GM12878 (cell line): Measurements from ENCODE around the gene IL4. TPM values are rescaled to one million over a fixed set of nuclear protein-coding genes. Genes with fewer than 3 reads are reported as not detected.

Experiments
- ATAC-seq: fragments of 200-7000 bp; cut with Tn5 transposase; 3 replicates; pipeline ENCODE4 v1.9.1; 2020; ENCODE audit warnings: mild to moderate bottlenecking, moderate library complexity
- BruUV-seq: library from RNA; stranded (reverse); fragments of 400-500 nt; replicated peaks from 2 replicates; lab custom pipeline; 2021; lab: Mats Ljungman, UMichigan
- CTCF ChIA-PET: fragments of 300-600 bp; sonication (Branson Sonifier 250); formaldehyde crosslinking; extraction: SDS; loops from one replicate; lab custom pipeline; 2021; ENCODE audit warnings: inconsistent platforms; lab: Yijun Ruan, JAX
- POLR2A ChIA-PET: fragments of 350-600 bp; formaldehyde crosslinking; extraction: SDS; loops from one replicate; lab custom pipeline; 2021; ENCODE audit warnings: inconsistent platforms; lab: Charles Lee
- RAD21 ChIA-PET: fragments of 300-600 bp; sonication (Branson Sonifier 250); formaldehyde crosslinking; loops from one replicate; lab custom pipeline; 2023; ENCODE audit warnings: antibody characterized with exemption; ENCODE audit not compliant: unreplicated experiment; lab: Charles Lee
- SMC1A ChIA-PET: fragments of 300-600 bp; sonication (Branson Sonifier 250); formaldehyde crosslinking; loops from one replicate; lab custom pipeline; 2023; ENCODE audit not compliant: unreplicated experiment, uncharacterized antibody; lab: Charles Lee
- DNase-seq: peaks from one replicate; pipeline ENCODE4 v3.0.0-alpha.2; 2011; ENCODE audit warnings: low read depth, low spot score
- FAIRE-seq: peaks from 3 replicates; lab custom pipeline; 2011; peaks lifted over from hg19 to GRCh38; lab: Jason Lieb, UNC
- H2AFZ ChIP-seq: 2 replicates; pipeline ENCODE4 v1.6.0; 2011; ENCODE audit warnings: low read depth, low read length, control low read depth; ENCODE audit not compliant: control insufficient read depth
- H3K27ac ChIP-seq: 2 replicates; pipeline ENCODE4 v1.5.1; 2011; ENCODE audit warnings: control low read depth; ENCODE audit not compliant: control insufficient read depth, insufficient read depth
- H3K27me3 ChIP-seq, 2 experiments: replicated peaks in 1 of 2; 2 replicates each; pipeline versions ENCODE4 v1.6.0 to v1.6.1; 2011; ENCODE audit warnings: low read length in 1 of 2; ENCODE audit not compliant: control insufficient read depth in 2 of 2, insufficient read depth in 2 of 2
- H3K36me3 ChIP-seq, 2 experiments: 2 replicates each; pipeline ENCODE4 v1.5.1; 2011; ENCODE audit warnings: low read length in 1 of 2; ENCODE audit not compliant: control insufficient read depth in 2 of 2, insufficient read depth in 2 of 2
- H3K4me1 ChIP-seq: 2 replicates; pipeline ENCODE4 v1.6.1; 2011; ENCODE audit warnings: mild to moderate bottlenecking, low read length, moderate library complexity, mixed read lengths; ENCODE audit not compliant: control insufficient read depth, insufficient read depth
- H3K4me2 ChIP-seq: 2 replicates; pipeline ENCODE4 v1.6.0; 2011; ENCODE audit warnings: control low read depth; ENCODE audit not compliant: control insufficient read depth, insufficient read depth
- H3K4me3 ChIP-seq: fragments of 200-600 bp; sonication (generic); 2 replicates; pipeline ENCODE4 v1.5.1; 2016
- H3K79me2 ChIP-seq: 2 replicates; pipeline ENCODE4 v1.6.0; 2011; ENCODE audit warnings: low read length; ENCODE audit not compliant: control insufficient read depth, insufficient read depth
- H3K9ac ChIP-seq: 2 replicates; pipeline ENCODE4 v1.8.0; 2011; ENCODE audit warnings: low read length, control low read depth, mixed read lengths; ENCODE audit not compliant: control insufficient read depth, insufficient read depth
- H3K9me3 ChIP-seq: replicated peaks from 3 replicates; pipeline ENCODE4 v1.5.1; 2011; ENCODE audit warnings: mild to moderate bottlenecking, low read length; ENCODE audit not compliant: control insufficient read depth, insufficient read depth
- H4K20me1 ChIP-seq: 2 replicates; pipeline ENCODE4 v1.6.0; 2011; ENCODE audit not compliant: control insufficient read depth, insufficient read depth
- ATF2 ChIP-seq: IDR thresholded peaks from 2 replicates; pipeline ENCODE4 v1.6.1; 2012; ENCODE audit warnings: low read length, inconsistent platforms
- CBX5 ChIP-seq: sonication (generic); IDR thresholded peaks from 2 replicates; pipeline ENCODE4 v1.6.1; 2016; ENCODE audit warnings: low read depth, moderate library complexity, mild to moderate bottlenecking, inconsistent platforms
- FOS ChIP-seq: IDR thresholded peaks from 3 replicates; pipeline ENCODE4 v1.6.1; 2011; ENCODE audit warnings: borderline replicate concordance; ENCODE audit not compliant: insufficient read length; ENCODE audit errors: extremely low read depth
- FOXM1 ChIP-seq: IDR thresholded peaks from 2 replicates; pipeline ENCODE4 v1.6.1; 2012; ENCODE audit warnings: low read depth, mild to moderate bottlenecking, inconsistent platforms, low read length, moderate library complexity
- MTA2 ChIP-seq: fragments of 450-650 bp; IDR thresholded peaks from 2 replicates; pipeline ENCODE4 v1.6.1; 2016; ENCODE audit warnings: low read depth, mild to moderate bottlenecking, moderate library complexity
- MTA3 ChIP-seq: IDR thresholded peaks from 2 replicates; pipeline ENCODE4 v1.6.1; 2012; ENCODE audit warnings: low read length, inconsistent platforms, borderline replicate concordance
- RFX5 ChIP-seq: IDR thresholded peaks from 2 replicates; pipeline ENCODE4 v1.6.1; 2011; ENCODE audit warnings: low read depth, low read length, improper control_type of control experiment
- ZNF217 ChIP-seq: fragments of 450-650 bp; IDR thresholded peaks from 2 replicates; pipeline ENCODE4 v1.6.1; 2017; ENCODE audit warnings: antibody characterized with exemption, mild to moderate bottlenecking
- ZNF274 ChIP-seq: IDR thresholded peaks from one replicate; pipeline ENCODE4 v1.8.0; 2011; ENCODE audit not compliant: insufficient read length, insufficient read depth
- ZNF592 ChIP-seq: fragments of 450-650 bp; IDR thresholded peaks from 2 replicates; pipeline ENCODE4 v1.6.1; 2017; ENCODE audit warnings: mild to moderate bottlenecking, moderate library complexity
- WGBS: methylation state at CpG from one replicate; pipeline ENCODE4 v1.1.6; 2016; ENCODE audit warnings: low lambda C conversion rate; ENCODE audit not compliant: insufficient replicate concordance, insufficient coverage; ENCODE audit errors: missing lambda C conversion rate; 5-methylcytosine and 5-hydroxymethylcytosine counted together
- in situ Hi-C: fragments of 300-500 bp; cut with MboI; formaldehyde crosslinking; loops from 9 replicates; pipeline ENCODE4 v1.14.3; 2018; ENCODE audit warnings: mixed read lengths
- intact Hi-C: fragments of 100-400 bp; cut with micrococcal nuclease; formaldehyde crosslinking; loops from one replicate; pipeline ENCODE4 v1.14.2; 2022; ENCODE audit not compliant: unreplicated experiment
- polyA plus RNA-seq, 11 experiments: library from polyadenylated mRNA; depleted of rRNA in 4 of 11; unstranded in 6 of 11; stranded (reverse) in 5 of 11; fragments of >200 nt; fragmentation: Nextera tagmentation in 4 of 11; fragmentation: Illumina TruSeq in 1 of 11; extraction: Ambion mirVana in 4 of 11; extraction: Trizol in 1 of 11; gene quantifications; 1 replicate in 1 of 11; 2 replicates in 10 of 11; pipeline versions ENCODE4 v1.2.1 to v1.2.3, GENCODE V29; 2011 to 2016; ENCODE audit warnings: inconsistent platforms in 2 of 11, missing spikeins in 2 of 11, low read depth in 1 of 11
- total RNA-seq, 4 experiments: library from RNA; depleted of rRNA in 3 of 4; stranded (reverse); fragments of >200 nt in 3 of 4; fragmentation: Illumina TruSeq in 1 of 4; extraction: Trizol in 1 of 4; gene quantifications; 2 replicates each; pipeline versions ENCODE4 v1.2.1 to v1.2.3, GENCODE V29; 2013 to 2021
- TF ChIP-seq, protein P1 (sequence below): fragments of 150-350 bp; IDR thresholded peaks from 2 replicates; pipeline ENCODE4 v1.6.1; 2014; ENCODE audit warnings: mild to moderate bottlenecking, low read depth, low read length
- TF ChIP-seq, protein P2 (sequence below): IDR thresholded peaks from 2 replicates; pipeline ENCODE4 v1.6.1; 2011; ENCODE audit warnings: mild to moderate bottlenecking, low read depth, low read length, moderate library complexity; ENCODE audit not compliant: insufficient replicate concordance

The IL4 gene
- total and polyA plus RNA-seq, 10 of the 15 experiments (the other 5 are each of a cell fraction or from before 2014, with no cell fraction given): 0.20 to 0.80 (median 0.50) TPM; not detected in 7

DNA sequence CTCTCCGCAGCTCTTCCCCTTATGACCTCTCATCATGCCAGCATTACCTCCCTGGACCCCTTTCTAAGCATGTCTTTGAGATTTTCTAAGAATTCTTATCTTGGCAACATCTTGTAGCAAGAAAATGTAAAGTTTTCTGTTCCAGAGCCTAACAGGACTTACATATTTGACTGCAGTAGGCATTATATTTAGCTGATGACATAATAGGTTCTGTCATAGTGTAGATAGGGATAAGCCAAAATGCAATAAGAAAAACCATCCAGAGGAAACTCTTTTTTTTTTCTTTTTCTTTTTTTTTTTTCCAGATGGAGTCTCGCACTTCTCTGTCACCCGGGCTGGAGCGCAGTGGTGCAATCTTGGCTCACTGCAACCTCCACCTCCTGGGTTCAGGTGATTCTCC lies 36.5 kb upstream of the IL4 start (continued):
- TF ChIP-seq, protein P1, sequence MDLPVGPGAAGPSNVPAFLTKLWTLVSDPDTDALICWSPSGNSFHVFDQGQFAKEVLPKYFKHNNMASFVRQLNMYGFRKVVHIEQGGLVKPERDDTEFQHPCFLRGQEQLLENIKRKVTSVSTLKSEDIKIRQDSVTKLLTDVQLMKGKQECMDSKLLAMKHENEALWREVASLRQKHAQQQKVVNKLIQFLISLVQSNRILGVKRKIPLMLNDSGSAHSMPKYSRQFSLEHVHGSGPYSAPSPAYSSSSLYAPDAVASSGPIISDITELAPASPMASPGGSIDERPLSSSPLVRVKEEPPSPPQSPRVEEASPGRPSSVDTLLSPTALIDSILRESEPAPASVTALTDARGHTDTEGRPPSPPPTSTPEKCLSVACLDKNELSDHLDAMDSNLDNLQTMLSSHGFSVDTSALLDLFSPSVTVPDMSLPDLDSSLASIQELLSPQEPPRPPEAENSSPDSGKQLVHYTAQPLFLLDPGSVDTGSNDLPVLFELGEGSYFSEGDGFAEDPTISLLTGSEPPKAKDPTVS: no peak
- TF ChIP-seq MTA2: no peak

GRCh38 chr5:132639706-132640130 lies 34.1 kb upstream of the IL4 start:
- RAD21 ChIA-PET: interaction anchor here (1.2 to 5.7 kb wide), 8 partner anchors 16 to 181 kb away, joined by 4 to 113 read pairs (median 6); partner anchors contain the start of genes IL13 and IL4
- Histone ChIP-seq H4K20me1 (no peaks in the 10 kb centered on the region), H3K4me2 (peak overlapping the region; percentile 26), H3K79me2 (no peaks in the 10 kb centered on the region), H2AFZ (no peak overlapping the region), H3K4me1 (peaks cover 59% of the 10 kb centered on the region), H3K27ac (peak overlapping the region; percentile 28), H3K4me3 (no peak overlapping the region), H3K9me3 (no peaks in the 10 kb centered on the region), H3K36me3 (peaks cover 20 to 39% of the 10 kb centered on the region in 2 experiments), H3K9ac (no peak overlapping the region), H3K27me3 (no peaks in the 10 kb centered on the region)
- ATAC-seq (peak; percentile 78), DNase-seq (peak; percentile 82), FAIRE-seq (peak; percentile 89)
- in situ Hi-C loops: no loop called here
- CTCF ChIA-PET: interaction anchor here (0.5 to 4.8 kb wide), 5 partner anchors 9 to 180 kb away, joined by 3 to 28 read pairs (median 13); no protein-coding TSS in a partner anchor
- BruUV-seq: no TSS peak
- intact Hi-C loops: loop anchor here (2.0 to 5.0 kb wide), 2 partner anchors 21 to 112 kb away; no protein-coding TSS in a partner anchor
- WGBS: 0% methylated on average over 2 of the region's 2 CpGs
- POLR2A ChIA-PET: interaction anchor here (1.0 to 6.3 kb wide), 9 partner anchors 8 to 146 kb away, joined by 3 to 53 read pairs (median 6); partner anchors contain the start of gene IL13
- SMC1A ChIA-PET: interaction anchor here (1.1 to 7.8 kb wide), 19 partner anchors 8 to 201 kb away, joined by 3 to 119 read pairs (median 6); partner anchors contain the start of genes IL13 and IL4
- TF ChIP-seq ZNF217 (no peak), ZNF274 (no peak), ZNF592 (no peak), ATF2 (peak; percentile 82; the same call in 1 of the 2 replicates), CBX5 (0 out of 2 replicates have a peak, but pooled peaks have one; percentile 32), RFX5 (no peak), FOXM1 (peak; percentile 90), MTA3 (peak; percentile 74; the same call in 1 of the 2 replicates), FOS (no peak)
- TF ChIP-seq, protein P2, sequence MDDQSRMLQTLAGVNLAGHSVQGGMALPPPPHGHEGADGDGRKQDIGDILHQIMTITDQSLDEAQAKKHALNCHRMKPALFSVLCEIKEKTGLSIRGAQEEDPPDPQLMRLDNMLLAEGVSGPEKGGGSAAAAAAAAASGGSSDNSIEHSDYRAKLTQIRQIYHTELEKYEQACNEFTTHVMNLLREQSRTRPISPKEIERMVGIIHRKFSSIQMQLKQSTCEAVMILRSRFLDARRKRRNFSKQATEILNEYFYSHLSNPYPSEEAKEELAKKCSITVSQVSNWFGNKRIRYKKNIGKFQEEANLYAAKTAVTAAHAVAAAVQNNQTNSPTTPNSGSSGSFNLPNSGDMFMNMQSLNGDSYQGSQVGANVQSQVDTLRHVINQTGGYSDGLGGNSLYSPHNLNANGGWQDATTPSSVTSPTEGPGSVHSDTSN: peak; percentile 31
